OCI-LY3 (cell line): ENCODE data around the gene CYB561A3.

Experiments
- H2AFZ ChIP-seq: fragments of 200-600, 300-600 bp; shearing (Covaris generic); 2 replicates; pipeline ENCODE4 v1.6.0; 2014; ENCODE audit warnings: antibody characterized with exemption, low read depth, low read length
- H3K27ac ChIP-seq: fragments of 200-600, 300-600 bp; sonication (generic); 2 replicates; pipeline ENCODE4 v1.5.1; 2014; ENCODE audit warnings: mild to moderate bottlenecking, low read length, moderate library complexity, mixed read lengths
- H3K27me3 ChIP-seq: fragments of 200-600, 300-600 bp; sonication (generic); 2 replicates; pipeline ENCODE4 v1.6.1; 2014; ENCODE audit warnings: low read depth, low read length, mixed read lengths
- H3K36me3 ChIP-seq: fragments of 200-600, 300-600 bp; sonication (generic); replicated peaks from 2 replicates; pipeline ENCODE3; 2014; ENCODE audit warnings: low read depth, low read length, mixed read lengths
- H3K4me1 ChIP-seq: fragments of 300-600, 200-600 bp; sonication (generic); 2 replicates; pipeline ENCODE4 v1.6.1; 2014; ENCODE audit warnings: low read length, mixed read lengths
- H3K4me2 ChIP-seq: fragments of 200-600, 300-600 bp; sonication (generic); 2 replicates; pipeline ENCODE4 v1.6.1; 2014; ENCODE audit warnings: low read length, mixed read lengths
- H3K4me3 ChIP-seq: fragments of 300-600, 200-600 bp; sonication (generic); 2 replicates; pipeline ENCODE4 v1.5.1; 2014; ENCODE audit warnings: antibody characterized with exemption, mild to moderate bottlenecking, low read length, moderate library complexity
- H3K79me2 ChIP-seq: fragments of 300-600, 200-600 bp; shearing (Covaris generic); 2 replicates; pipeline ENCODE4 v1.6.1; 2014; ENCODE audit warnings: mild to moderate bottlenecking, low read length, mixed read lengths
- H3K9ac ChIP-seq: fragments of 300-600, 200-600 bp; shearing (Covaris generic); 2 replicates; pipeline ENCODE4 v1.6.0; 2014; ENCODE audit warnings: mild to moderate bottlenecking, low read length, moderate library complexity
- H3K9me3 ChIP-seq: fragments of 200-600, 300-600 bp; shearing (Covaris generic); 2 replicates; pipeline ENCODE4 v1.6.1; 2014; ENCODE audit warnings: low read length, mixed read lengths; ENCODE audit not compliant: insufficient read depth
- H4K20me1 ChIP-seq: fragments of 200-600, 300-600 bp; sonication (generic); 2 replicates; pipeline ENCODE4 v1.6.1; 2016; ENCODE audit warnings: low read length, mixed read lengths; ENCODE audit not compliant: insufficient read depth
- CTCF ChIP-seq: fragments of 200-600, 300-600 bp; sonication (generic); IDR thresholded peaks from 2 replicates; pipeline ENCODE4 v1.5.1; 2014; ENCODE audit warnings: antibody characterized with exemption, low read length, low read depth
- EZH2phosphoT487 ChIP-seq: fragments of 200-600 bp; shearing (Covaris generic); IDR thresholded peaks from 2 replicates; pipeline ENCODE4 v1.6.1; 2018; ENCODE audit warnings: antibody characterized with exemption, mixed run types, low read depth

CYB561A3 gene

GRCh38 chr11:61333550-61334433 lies 27.9 kb downstream of the CYB561A3 start:
- Histone ChIP-seq H3K9me3 (no peaks in the 10 kb centered on the region), H3K4me3 (peak overlapping the region; percentile 89), H2AFZ (peak overlapping the region; percentile 2; the same call in 1 of the 2 replicates), H3K4me1 (peaks cover 29% of the 10 kb centered on the region), H3K79me2 (peaks cover 53% of the 10 kb centered on the region), H3K27ac (peak overlapping the region; percentile 54), H3K9ac (peak overlapping the region; percentile 90), H3K27me3 (no peaks in the 10 kb centered on the region), H4K20me1 (peaks cover 14% of the 10 kb centered on the region), H3K4me2 (peak overlapping the region; percentile 96), H3K36me3 (peaks cover 26% of the 10 kb centered on the region)
- TF ChIP-seq EZH2phosphoT487 (no peak), CTCF (no peak)

DNA sequence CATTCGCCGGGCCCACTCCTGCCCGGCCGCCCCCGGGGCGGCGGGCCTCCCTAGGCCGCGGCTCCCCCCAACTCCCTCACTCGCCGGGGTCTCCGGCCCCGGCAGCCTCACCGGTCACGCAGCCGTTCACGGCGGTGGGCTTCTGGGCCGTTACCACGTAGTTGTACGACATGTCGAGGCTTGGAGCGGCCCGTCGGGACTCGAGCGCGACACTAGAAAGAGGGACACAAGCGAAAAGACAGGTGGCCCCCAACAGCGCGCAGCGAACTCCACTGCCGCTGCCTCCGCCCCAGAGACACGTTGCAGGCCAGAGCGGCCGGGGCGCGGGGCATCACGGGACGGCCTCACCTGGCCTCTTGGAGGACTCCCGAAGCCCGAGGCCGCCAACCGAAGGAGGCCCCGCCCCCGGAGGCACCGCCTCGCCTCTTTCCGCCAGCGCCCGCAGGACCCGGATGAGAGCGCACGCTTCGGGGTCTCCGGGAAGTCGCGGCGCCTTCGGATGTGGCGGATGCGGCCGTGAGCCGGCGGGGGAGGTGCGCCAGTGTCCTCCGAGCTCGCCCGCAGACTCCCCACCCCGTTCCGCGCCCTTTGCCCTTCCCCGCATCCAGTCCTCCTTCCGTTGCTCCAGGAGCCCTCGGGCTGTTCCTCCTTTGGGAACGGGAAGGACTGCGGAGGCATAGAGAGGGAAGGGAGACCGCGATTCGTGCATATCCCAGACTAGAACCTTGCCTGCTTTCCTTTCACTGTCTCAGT lies 28.7 kb downstream of the CYB561A3 start, which contains the start of the genes DDB1 and TKFC:
TSS of gene DDB1 (minus strand) at position 309 of the 753 bp plus-strand sequence. CDS start at position 172, 137 bp downstream.
TSS of gene TKFC (plus strand) at position 432 of the 753 bp plus-strand sequence. CDS start 1,501 bp downstream, outside the sequence.
- peak within 1 kb of the TSS; percentile 50; the same call in 1 of the 2 replicates for H2AFZ ChIP-seq
- H3K4me3 ChIP-seq: peak within 1 kb of the TSS; percentile 89

DNA sequence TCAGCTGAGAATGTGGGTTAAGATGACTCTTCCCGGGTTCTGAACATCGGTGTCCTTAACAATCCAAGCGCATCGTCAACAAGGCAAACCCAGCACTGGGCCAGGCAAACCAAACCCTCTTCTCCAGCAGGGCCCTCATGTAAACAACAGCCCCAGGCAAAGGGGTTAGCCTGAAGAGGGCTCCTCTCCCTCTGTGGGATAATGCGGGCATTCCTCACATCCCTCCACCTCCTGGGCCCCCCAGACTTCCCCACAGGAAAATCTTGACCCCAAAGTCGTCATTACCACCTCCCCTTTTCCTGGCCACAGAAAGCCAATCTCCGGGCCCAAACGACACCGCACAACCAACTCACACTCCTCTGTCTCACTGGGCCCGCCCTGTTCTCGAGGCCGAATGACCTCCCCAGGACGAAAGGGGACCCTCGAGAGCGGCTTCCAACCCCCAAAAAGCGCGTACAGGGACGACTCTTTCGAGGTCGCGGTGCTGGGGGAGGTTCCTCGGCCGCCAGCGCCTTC lies 29.3 kb downstream of the CYB561A3 start:
- Histone ChIP-seq H3K9me3 (no peaks in the 10 kb centered on the region), H3K9ac (peak overlapping the region; percentile 89), H3K27ac (peak overlapping the region; percentile 46), H3K27me3 (no peaks in the 10 kb centered on the region), H4K20me1 (peaks cover 14% of the 10 kb centered on the region), H3K79me2 (peaks cover 66% of the 10 kb centered on the region), H2AFZ (0 out of 2 replicates have a peak overlapping the region, but pooled peaks have one; percentile 50), H3K36me3 (peaks cover 32% of the 10 kb centered on the region), H3K4me2 (peak overlapping the region; percentile 95), H3K4me3 (peak overlapping the region; percentile 89), H3K4me1 (peaks cover 29% of the 10 kb centered on the region)
- TF ChIP-seq EZH2phosphoT487 (no peak), CTCF (no peak)

More for the DNA sequence above, 28.7 kb downstream of the CYB561A3 start, which contains the start of the genes DDB1 and TKFC:
- H4K20me1 ChIP-seq: peaks cover 14% of the 10 kb centered on the region
- peak within 1 kb of the TSS; percentile 54 for H3K27ac ChIP-seq
- no peaks in the 10 kb centered on the region for H3K27me3 ChIP-seq
- H3K4me1 ChIP-seq: peaks cover 29% of the 10 kb centered on the region
- no peaks in the 10 kb centered on the region for H3K9me3 ChIP-seq
- H3K36me3 ChIP-seq: peaks cover 26% of the 10 kb centered on the region
- H3K9ac ChIP-seq: peak within 1 kb of the TSS; percentile 90
- no peak for TF ChIP-seq CTCF
- TF ChIP-seq EZH2phosphoT487: no peak
- peak within 1 kb of the TSS; percentile 96 for H3K4me2 ChIP-seq
- H3K79me2 ChIP-seq: peaks cover 60% of the 10 kb centered on the region
